Nephron (organoid): Measurements from ENCODE around the gene TLE3.
A peak's percentile ranks its signal among the peaks of the same experiment; 100 is the strongest.

Experiments used
- H3K27ac Mint-ChIP-seq, 3 experiments: 2 replicates each; pipeline ENCODE4 v1.8.0; 2020; ENCODE audit warnings: mixed read lengths in 3 of 3, mild to moderate bottlenecking in 2 of 3, moderate library complexity in 1 of 3
- H3K27me3 Mint-ChIP-seq: 2 replicates; pipeline ENCODE4 v1.8.0; 2021; ENCODE audit warnings: low read depth, mild to moderate bottlenecking, moderate library complexity, mixed read lengths
- H3K36me3 Mint-ChIP-seq: 2 replicates; pipeline ENCODE4 v1.8.0; 2020; ENCODE audit warnings: low read depth, mixed read lengths
- H3K4me1 Mint-ChIP-seq: 2 replicates; pipeline ENCODE4 v1.8.0; 2020; ENCODE audit warnings: mixed read lengths
- H3K4me3 Mint-ChIP-seq, 3 experiments: 2 replicates each; pipeline ENCODE4 v1.8.0; 2020; ENCODE audit warnings: mild to moderate bottlenecking in 3 of 3, mixed read lengths in 3 of 3, moderate library complexity in 2 of 3
- H3K9me3 Mint-ChIP-seq: 2 replicates; pipeline ENCODE4 v1.8.0; 2020; ENCODE audit warnings: mixed read lengths
- TF ChIP-seq, protein P1 (sequence below), 3 experiments: fragments of 200-600 bp; sonication (generic); IDR thresholded peaks; one replicate each; pipeline ENCODE4 v1.5.0; 2021; ENCODE audit warnings: antibody characterized with exemption in 3 of 3; ENCODE audit not compliant: unreplicated experiment in 3 of 3

Gene TLE3

DNA sequence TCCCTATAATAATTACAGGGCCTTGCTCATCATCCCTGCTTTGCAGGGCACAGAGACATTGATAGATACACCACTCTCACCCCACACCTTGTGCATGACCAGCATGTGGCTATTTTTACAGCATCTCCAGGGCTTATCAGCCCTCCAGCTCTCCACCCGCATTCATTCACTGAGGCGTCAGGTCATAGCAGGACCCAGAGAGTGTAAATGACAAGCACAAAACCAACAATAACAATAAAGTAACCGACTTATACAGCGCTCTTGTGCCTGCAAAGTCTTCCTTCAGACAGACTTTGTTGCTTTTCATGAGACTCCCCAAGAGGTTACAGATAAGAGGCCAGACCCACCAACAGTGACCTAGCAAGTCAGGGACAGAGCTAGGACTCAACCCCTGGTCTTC, 80.7 kb downstream of the TLE3 start:
- Mint-ChIP-seq H3K9me3 (peaks cover 8% of the 10 kb centered on the region), H3K27me3 (peaks cover 79% of the 10 kb centered on the region), H3K27ac (peak overlapping the region in 1 of 3 experiments; percentile 17), H3K4me3 (no peak overlapping the region), H3K36me3 (no peaks in the 10 kb centered on the region), H3K4me1 (peaks cover 22% of the 10 kb centered on the region)
- TF ChIP-seq, protein P1, sequence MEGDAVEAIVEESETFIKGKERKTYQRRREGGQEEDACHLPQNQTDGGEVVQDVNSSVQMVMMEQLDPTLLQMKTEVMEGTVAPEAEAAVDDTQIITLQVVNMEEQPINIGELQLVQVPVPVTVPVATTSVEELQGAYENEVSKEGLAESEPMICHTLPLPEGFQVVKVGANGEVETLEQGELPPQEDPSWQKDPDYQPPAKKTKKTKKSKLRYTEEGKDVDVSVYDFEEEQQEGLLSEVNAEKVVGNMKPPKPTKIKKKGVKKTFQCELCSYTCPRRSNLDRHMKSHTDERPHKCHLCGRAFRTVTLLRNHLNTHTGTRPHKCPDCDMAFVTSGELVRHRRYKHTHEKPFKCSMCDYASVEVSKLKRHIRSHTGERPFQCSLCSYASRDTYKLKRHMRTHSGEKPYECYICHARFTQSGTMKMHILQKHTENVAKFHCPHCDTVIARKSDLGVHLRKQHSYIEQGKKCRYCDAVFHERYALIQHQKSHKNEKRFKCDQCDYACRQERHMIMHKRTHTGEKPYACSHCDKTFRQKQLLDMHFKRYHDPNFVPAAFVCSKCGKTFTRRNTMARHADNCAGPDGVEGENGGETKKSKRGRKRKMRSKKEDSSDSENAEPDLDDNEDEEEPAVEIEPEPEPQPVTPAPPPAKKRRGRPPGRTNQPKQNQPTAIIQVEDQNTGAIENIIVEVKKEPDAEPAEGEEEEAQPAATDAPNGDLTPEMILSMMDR (IDR thresholded peaks at IDR 0.05; ENCODE audit: unreplicated experiment in 3 of 3), result no peak

DNA sequence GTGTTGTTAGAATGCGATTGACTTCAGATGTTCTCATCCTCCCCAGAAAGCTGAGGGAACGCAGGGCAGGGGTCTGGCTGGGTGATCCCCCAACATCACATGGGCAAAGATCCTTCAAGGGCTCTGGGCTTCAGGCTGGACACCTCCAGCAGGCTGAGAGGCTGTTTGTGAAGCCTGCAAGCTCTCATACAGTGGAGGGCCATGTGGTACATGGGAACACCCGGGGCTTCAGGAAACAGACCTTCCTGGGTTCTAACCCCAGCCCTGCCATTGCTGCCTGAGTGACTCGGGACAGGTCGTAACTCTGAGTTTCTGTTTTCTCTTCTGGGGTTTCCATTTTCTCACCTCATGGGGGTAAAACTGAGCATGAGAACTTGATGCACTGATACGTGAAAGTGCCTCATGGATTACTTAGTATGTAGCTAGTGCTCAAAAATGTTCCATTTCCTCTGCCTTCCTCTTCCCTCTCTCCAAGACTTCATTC, 81.2 kb downstream of the TLE3 start:
- Mint-ChIP-seq H3K4me3 (no peak overlapping the region), H3K4me1 (peaks cover 22% of the 10 kb centered on the region), H3K36me3 (no peaks in the 10 kb centered on the region), H3K27me3 (peaks cover 81% of the 10 kb centered on the region), H3K27ac (peak overlapping the region in 1 of 3 experiments; percentile 17), H3K9me3 (peaks cover 6% of the 10 kb centered on the region)
- TF ChIP-seq, protein P1 (IDR thresholded peaks at IDR 0.05; ENCODE audit: unreplicated experiment in 3 of 3), result no peak

DNA sequence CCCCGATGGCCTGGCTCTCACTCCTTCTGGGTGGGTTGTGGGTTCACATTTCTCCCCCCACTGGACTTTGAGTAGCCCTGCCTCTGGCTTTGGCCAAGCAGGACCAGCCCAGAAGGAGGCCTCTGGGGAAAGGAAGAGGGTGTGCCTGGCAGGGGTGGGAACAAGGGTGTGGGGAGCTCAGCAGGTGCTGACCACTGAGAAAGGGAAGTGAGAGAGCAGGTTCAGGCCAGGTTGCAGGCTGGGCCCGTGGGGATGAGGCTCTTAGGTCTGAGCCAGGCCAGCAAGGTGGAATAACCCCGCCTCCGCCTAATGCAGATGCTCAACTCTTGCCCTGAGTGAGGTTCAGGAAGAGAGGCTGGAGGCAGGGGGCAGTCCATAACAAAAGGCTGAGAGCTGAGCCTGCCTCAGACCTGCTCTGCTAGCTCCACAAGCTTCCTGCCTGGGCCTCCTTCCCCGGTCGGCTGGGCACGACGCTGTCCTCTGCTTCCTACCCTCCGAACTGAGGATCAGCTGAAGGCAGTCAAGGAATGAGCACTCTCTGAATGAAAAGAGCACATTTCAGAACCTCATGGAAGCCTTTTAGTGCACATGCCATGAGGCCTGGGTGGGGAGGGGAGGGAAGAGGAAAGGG, 82.7 kb downstream of the TLE3 start:
- H3K4me3 Mint-ChIP-seq, result no peak overlapping the region
- peaks cover 82% of the 10 kb centered on the region for H3K27me3 Mint-ChIP-seq
- TF ChIP-seq, protein P1 (IDR thresholded peaks at IDR 0.05; ENCODE audit: unreplicated experiment in 3 of 3), result no peak
- peaks cover 22% of the 10 kb centered on the region for H3K4me1 Mint-ChIP-seq
- H3K9me3 Mint-ChIP-seq, result peaks cover 6% of the 10 kb centered on the region
- H3K27ac Mint-ChIP-seq, result no peak overlapping the region
- no peaks in the 10 kb centered on the region for H3K36me3 Mint-ChIP-seq

DNA sequence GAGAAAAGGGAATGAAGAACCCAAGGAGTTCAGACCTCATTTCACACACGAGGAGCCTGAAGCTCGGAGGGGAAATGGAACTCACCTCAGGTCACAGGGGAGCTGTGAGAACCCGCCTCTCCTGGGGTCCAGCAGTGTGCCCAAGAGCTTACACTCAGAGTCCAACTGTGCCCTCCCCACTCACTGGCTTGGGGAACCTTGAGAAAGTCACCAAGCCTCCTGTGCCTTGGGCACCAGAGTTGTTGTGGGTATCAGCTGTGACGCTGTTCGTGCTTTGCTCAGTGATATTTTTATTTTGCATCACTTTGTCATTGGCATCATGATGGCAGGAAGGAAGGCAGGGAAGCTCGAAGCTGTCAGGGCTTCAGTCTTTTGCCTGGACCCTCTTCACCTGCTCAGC, 83.4 kb downstream of the TLE3 start:
- Mint-ChIP-seq H3K4me3 (no peak overlapping the region), H3K36me3 (no peaks in the 10 kb centered on the region), H3K4me1 (peaks cover 22% of the 10 kb centered on the region), H3K27me3 (peaks cover 82% of the 10 kb centered on the region), H3K9me3 (peaks cover 6% of the 10 kb centered on the region), H3K27ac (no peak overlapping the region)
- TF ChIP-seq, protein P1 (IDR thresholded peaks at IDR 0.05; ENCODE audit: unreplicated experiment in 3 of 3), result no peak

DNA sequence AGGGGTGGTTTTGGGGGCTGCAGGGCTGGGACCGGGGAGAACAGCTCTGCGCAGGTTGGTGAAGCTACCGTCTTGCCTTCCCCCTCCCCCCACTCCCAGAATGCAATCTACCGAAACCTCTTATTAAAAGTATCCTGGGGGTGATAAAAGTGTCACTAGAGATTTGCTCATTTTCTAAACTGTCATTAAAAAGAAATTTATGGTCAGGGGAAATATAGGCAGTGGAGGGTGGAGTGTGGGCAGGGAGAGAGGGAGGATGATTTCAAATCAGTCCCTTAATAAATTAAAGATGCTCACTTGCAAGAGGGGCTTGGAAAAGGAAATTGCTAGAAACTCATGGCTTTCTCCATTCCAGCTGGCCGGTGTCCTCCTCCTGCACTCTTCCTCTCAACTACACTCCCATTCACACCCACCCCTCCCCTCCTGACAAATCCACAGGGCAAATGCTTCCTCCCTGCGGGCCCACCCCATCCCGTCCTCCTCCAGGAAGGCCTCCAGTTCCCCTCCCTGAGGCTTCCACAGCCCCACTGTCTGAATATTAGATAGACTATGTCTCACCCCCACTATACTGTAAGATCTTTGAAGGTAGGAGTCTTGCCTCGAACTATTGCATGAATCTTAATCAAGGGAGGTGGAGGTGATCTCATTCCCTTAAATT, 83.9 kb downstream of the TLE3 start:
- H3K4me3 Mint-ChIP-seq, result no peak overlapping the region
- H3K27me3 Mint-ChIP-seq, result peaks cover 84% of the 10 kb centered on the region
- peaks cover 22% of the 10 kb centered on the region for H3K4me1 Mint-ChIP-seq
- H3K27ac Mint-ChIP-seq, result no peak overlapping the region
- TF ChIP-seq, protein P1 (IDR thresholded peaks at IDR 0.05; ENCODE audit: unreplicated experiment in 3 of 3), result no peak
- H3K36me3 Mint-ChIP-seq, result no peaks in the 10 kb centered on the region
- peaks cover 6% of the 10 kb centered on the region for H3K9me3 Mint-ChIP-seq
